GM19099 (cell line): ENCODE measurements around the gene GAS2.

ENCODE experiments used
- POLR2A ChIP-seq: IDR thresholded peaks from 3 replicates; pipeline ENCODE4 v1.6.1; 2011; ENCODE audit warnings: low read depth; ENCODE audit not compliant: insufficient read length; ENCODE audit errors: extremely low read depth

Gene GAS2

DNA sequence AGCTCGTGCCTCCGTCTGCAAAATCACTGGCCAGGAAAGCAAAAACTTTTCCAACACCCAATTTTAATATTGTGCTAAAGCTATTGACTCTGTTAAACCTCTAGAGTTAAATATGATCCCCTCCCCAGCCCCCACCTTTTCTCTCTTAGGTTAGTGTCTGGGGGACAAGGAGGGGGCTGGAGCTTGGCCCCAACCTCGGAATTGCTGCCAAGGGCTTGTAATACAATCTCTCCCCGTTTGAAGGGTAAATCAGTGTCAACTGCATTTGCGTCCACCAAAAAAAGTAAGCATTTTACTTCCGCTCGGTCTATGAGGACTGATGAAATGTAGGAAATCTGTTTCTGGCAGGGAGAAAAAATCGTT is at the start of gene GAS2:
TSS of gene GAS2 (plus strand) at position 287 of the 363 bp plus-strand sequence. CDS start 8,259 bp downstream, outside the sequence.
- TF ChIP-seq POLR2A = no peak

DNA sequence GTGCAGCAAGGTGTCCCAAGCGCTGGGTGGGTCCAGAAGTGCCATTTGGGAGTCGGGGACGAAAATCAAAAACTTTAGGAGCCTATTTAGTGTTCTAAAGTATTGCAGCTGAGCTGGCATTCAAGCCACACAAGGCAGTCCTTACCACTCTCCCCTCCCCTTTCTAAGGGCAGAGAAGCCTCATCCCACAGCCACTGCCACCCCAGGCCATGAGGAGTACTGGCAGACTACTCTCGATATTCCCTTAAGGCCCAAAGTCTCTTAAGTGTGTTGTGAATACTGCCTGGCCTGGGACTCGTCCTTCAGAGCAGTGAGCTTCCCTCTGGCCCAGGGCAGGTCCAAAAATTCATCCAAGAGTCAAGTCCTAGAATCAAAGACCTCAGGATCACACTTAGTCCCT is 48.5 kb upstream of the GAS2 start:
- no peak for TF ChIP-seq POLR2A

DNA sequence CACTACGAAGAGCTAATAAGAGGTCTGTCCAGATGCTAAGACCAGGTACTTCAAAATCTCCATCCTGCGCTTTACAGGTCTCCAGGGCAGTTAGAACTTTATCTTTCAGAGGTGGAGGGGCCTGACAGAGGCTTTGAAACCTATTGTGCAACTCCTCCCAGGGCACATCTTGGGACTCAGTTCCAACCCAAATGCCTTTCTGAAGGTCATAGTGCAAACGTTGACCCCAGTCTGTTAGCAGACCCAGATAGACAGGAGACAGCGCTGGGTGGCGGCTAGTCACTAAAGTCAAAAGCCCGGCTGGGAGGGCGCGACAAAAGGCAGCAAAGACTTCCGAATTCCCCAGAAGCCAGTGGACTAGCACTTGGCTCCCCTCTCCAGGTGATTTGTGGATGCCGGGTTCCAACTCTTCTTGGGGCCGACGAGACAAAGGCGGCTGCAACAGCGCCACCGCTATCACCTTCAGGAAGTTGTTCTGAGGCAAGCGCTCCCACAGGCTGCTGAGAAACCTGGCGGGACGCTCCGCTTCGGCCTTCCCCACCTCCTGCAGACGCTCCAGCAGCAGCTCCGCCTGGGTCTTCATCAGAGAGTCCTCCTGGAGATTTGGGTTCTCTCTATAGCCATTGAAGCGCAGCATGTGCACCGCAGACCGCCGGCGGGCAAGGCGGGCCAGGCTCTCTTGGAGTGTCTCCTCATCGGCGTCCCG is 41.5 kb upstream of the GAS2 start:
- no peak for TF ChIP-seq POLR2A

DNA sequence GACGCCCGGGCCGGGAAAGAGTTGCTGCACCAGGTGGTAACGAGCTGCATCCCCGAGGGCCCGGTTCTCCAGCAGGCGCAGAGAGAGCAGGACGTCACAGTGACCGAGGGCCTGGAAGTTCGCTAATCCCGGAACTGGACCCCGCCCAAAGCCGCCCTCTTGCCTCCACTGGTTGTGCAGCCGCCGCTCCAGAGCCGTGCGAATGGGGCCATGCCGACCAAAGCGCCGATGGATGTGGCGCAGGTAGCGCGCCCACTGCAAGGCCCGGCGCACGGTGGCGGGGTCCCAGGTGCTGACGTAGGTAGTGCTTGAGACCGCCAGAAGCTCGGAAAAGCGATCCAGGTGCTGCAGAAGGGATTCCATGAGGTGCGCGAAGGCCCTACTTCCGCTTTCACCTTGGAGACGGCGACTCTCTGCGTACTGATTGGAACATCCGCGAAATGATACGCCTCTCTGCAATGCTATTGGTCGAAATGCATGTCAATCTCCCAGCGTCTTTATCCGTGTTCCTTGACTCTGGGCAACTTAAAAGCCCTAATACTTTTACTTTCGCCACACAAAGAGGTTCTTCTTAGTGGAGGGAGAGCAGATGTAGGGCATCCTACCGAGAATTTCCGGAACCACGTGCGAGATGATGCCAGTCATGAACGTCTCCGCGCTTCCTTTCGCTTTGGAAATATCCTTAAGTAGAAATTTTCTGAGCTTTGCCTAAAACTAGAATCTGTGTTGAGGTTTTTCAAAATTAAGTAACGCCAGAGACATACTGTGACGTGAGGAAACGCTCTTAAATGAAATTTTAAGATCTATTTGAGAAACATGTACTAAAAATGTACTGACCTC is 40.7 kb upstream of the GAS2 start, which contains the start of gene FANCF:
TSS of gene FANCF (minus strand) at position 376 of the 840 bp plus-strand sequence. CDS start at position 363, 13 bp downstream.
- TF ChIP-seq POLR2A = peak; percentile 66

DNA sequence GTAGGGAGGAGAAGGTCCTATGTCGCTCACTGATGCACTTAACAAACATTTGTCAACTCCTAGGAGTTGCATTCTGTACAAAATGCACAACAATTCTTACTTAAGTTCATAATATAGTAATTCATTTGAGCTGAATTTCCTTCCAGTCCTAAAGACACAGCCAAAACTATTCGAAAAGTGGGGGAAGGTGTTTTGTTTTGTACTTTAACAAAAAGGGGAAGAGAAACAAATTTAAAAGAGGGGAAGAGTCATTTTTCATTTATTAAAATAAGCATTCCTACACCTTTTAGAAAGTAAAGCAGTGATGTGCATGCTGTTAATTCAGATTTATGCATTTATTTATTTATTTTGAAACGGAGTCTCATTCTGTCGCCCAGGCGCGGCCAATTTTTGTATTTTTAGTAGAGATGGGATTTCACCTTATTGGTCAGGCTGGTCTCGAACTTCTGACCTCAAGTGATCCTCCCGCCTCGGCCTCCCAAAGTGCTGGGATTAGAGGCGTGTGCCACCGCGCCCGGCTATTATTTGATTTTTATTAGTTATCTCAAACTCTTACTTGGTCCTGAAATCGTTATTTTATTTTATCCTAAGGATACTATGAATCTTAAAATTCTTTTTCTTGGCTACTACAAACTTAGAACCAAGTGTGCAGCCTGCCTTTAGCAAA is 39.7 kb upstream of the GAS2 start:
- no peak for TF ChIP-seq POLR2A

DNA sequence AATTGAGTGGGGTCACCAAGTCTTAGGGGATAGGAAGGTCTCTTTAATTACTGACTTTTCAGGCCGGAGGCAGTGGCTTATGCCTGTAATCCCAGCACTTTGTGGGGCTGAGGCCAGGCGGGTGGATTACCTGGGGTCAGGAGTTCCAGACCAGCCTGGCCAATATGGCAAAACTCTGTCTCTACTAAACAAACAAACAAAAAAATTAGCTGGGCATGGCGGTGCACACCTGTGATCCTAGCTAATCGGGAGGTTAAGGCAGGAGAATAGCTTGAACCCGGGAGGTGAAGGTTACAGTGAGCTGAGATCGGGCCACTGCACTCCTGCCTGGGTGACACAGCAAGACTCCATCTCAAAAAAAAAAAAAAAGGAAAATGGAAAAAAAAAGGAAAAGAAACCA is 39.0 kb upstream of the GAS2 start:
- TF ChIP-seq POLR2A = no peak

DNA sequence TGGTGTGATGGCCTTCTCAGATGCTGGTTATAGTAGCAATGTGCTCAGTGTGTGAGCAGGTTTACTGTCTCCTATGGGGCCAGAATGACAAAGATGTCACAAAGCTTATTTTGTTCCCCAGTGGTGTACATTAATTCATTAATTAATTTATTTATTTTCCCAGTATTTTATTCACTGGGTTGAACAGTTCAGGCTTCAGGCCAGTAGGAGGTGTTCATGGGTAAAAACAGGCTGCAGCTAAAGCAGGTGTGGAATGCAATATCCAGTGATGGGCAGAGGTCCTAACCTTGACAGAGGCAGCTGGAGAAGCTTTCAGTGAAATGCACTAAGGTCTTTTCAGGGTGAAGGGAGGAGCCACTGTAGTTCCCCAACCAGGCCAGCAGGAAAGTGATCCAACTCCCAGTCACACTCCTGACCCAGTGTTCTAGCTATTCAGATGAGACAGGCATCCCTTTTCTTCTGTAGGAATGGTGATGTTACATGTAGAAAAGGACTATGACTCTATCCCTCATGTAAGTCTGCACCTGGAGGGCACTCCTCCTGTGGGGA is 33.0 kb upstream of the GAS2 start:
- no peak for TF ChIP-seq POLR2A

DNA sequence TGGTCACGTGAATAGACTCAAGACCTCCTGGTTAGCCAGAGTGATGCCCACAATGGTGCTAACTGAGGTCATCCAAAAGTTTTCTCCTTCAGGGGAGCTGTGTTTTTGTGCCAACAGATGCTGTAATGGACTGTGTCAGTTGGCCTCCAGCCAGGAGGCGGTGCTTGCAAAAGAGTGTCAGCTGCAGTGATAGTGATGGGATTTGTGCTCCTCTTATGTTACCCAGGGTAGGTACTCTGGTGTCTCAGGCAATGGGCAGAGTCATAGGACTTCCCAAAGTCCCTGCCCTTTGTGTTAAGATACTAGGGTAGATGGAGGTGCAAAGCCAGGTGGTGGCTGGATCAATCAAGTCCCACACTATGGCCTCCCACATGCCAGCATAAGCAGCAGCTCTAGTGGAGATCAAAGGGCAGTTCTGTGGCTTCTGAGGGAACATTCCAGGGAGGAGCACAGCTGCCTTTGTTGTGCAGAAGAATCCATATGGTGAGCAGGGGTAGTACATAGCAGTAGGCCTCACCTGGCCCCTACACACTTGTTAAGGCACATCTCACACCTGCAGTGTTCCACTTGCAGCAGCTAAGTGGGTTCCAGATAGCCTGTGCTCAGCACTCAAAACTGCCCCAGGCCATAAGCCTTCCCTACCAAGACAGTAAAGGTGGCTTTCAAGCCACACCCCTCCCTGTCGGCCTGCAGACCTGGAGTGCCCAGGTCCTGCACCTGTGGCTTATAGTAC is 31.3 kb upstream of the GAS2 start:
- no peak for TF ChIP-seq POLR2A

DNA sequence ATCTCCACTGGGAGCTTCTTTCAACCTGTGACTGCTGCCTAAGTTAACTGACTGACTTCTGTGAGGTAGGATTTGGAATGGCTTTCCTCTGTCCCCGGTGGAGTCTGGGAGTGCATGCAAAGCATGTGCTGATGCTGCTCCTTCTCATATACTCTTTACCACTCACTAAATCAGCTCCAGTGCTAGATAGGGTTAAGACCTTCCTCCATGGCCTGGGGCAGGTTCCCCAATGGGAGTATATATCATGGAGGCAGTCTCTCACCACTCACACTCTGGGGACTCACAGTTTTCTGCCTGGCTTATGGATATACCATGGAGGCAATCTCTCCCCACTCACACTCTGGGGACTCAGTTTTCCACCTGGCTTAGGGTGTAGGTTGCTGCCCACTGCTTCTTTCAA is 30.7 kb upstream of the GAS2 start:
- TF ChIP-seq POLR2A = no peak

DNA sequence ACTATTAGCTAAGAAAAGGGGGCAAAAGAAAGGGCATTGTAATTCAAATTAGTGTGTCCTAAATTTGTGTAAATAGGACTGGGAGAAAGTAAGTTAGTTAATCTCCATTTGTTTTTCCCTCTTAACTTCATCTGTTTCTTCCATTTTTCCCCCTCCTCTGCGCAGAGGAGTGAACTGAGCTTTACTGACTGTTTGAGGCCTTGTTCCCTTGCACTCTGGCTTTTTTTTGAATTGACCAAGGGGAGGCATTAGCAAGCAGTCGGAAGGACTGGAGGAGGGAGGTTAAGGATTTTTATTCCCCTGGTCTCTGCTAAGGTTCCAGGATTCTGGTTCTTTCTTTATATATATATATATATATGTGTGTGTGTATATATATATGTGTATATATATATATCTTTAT is 25.5 kb upstream of the GAS2 start:
- TF ChIP-seq POLR2A = no peak

DNA sequence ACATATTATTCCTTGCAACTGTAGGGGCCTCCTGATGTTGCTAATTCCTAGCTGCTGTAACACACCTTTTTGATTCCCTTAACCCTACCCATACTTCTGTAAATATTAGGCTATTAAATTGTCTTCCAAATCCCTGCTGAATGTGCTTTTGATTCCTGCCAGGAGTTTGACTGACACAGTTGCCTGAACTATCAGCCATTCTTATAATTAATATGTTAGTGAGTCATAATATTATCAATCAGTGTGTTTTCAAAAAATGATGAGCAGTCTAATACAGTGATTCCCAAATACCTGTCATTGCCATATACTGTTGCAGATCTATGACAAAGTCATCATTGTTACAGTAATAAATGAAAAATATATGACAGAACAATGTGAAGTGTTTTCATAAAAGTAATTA is 24.9 kb upstream of the GAS2 start:
- TF ChIP-seq POLR2A = no peak

DNA sequence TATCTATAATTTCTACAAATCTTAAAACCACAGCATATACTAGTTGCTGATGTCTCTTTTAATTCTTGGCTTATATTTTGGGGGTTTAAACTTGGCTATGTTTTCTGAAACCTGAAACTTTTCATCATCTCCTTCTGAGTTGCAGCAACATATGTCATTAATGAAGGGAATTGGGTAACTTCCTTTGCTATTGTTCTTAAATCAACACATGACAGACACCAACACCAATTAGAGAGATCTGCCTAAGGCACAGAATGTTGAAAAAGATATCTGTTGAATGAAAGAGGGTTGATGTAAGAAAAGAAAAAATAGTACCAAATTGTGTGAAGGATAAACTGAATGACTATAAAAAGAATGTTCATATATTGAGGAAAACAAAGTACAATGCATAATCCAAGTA is 10.3 kb upstream of the GAS2 start:
- no peak for TF ChIP-seq POLR2A

DNA sequence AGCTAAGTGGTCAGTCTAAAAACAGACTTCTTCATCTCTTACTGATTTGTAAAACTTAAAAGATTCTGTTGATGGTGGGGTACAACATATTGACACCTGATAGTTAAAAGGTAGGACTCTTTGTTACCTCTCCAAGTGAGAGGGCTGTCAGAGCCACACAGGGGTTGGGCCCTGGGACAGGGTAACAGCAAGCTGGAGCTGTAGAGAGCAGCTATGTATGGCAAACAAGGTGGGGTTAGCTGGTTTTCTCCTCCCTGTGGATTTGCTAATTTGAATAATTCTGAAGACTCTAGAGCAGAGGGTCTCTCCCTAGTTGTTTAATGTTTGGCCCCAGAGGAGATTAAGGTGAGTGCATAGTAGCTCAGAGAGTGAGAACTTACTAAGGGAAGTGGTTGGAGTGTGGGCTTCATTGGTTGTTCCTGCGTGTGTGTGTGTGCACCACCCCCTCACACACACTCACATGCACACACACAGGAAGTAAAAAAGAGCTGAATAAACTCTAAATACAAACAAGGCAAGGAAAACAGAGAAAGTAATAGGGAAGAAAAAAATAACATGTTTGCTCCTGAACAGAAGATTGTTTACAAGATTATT is 9.2 kb upstream of the GAS2 start:
- no peak for TF ChIP-seq POLR2A

DNA sequence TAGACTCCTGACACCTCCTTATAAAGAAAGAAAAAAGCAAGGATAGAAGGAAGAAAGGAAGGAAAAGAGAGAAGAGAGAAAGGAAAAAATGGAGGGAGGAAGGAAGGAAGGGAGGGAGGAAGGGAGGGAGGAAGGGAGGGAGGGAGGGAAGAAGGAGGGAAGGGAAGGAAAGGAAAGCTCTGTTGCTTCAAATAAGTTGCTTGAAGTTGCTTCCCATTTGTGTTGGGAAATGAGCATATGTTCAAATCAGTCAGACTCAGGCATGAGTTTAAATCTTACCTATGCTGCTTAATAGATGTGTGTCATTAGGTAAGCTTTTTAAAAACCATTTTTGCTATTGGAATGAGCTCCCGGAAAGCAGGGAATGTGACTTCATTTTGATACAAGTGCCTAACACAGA is 6.6 kb upstream of the GAS2 start:
- TF ChIP-seq POLR2A = no peak
